Activated CD4-positive, alpha-beta T cell treated with anti-CD3 and anti-CD28 coated beads for 4 hours (primary cell): Measurements from ENCODE around the gene OLA1.

Source experiments
- DNase-seq, 2 donors: peaks; one replicate each; pipeline ENCODE4 v3.0.0-alpha.2; 2020

The OLA1 gene

DNA sequence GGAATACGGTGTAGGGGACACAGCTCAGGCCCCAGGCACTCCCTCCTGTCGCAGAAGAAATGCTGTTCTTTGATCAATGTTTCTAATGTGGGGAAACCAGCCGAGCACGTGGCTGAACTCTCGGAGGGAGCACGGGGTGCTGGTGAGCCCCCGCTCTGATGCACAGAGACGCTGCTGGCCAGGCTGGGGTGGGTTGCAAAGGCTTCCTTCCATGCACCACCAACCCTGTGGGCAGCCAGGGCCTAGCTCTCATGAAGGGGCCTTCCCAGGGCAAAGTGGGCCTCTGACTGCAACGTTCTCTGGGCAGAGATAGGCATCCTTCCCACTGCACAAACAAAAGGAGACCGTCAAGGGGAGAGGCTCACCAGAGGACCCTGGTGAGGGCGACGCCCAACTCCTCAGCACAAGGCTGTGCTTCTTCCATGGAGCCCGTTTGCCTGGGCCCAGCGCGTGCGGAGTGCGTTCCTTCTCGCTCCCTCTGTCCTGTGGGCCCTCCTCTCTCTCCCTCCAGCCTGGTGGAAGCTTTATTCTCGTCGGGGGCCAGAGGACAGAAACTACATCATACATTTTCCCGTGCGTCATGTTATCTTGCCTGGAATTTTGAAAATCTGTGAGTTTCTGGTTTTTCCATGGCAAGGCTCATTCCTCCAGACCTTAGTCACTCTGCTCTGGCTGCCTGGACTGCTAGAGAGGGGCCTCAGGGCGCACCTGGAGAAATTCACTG, 222.0 kb downstream of the OLA1 start:
- no peak for DNase-seq

- DNase-seq = no peak
Observed at GRCh38 chr2:174025271-174026121, 222.8 kb downstream of the OLA1 start.

DNA sequence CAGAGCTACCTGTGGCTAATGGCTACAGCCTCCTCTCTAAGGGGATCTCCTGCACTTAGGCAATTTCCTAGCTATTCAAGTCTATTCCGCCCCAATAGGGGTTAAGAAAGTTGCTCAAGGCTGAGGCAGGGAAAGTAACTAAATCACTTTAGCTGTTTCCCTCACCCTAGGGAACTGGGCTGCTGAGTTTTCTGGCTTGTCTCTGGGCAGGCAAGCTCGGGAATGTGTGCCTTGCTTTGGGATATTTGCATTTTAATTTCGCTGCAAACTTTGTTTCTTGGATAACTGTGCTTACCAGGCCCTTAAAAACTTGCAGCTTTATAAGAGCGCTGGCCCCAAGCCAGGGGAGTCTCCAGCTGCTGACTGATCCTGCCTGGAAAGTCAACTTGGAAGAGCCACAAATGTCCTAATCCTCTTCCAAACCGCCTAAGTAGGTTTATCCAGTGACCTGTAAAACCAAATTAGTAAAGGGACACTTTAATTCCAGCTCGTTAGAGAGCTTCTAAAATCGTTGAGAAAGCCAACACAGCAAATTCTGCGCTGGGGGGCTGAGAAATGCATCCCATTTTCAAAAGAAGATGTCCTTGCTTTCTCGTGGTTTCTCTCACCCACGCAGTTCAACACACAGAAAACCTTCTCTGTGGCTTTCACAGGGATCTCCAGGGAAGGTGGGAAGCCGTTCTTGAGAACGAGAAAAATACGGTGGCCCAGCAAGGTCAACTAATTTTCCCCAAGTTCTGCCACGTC, 223.6 kb downstream of the OLA1 start:
- DNase-seq = no peak

GRCh38 chr2:174023591-174024523, 224.5 kb downstream of the OLA1 start:
- peak in 1 of 2 donors; percentile 14 for DNase-seq
